Measurements from ENCODE around the gene PPP1R2C.

DNA sequence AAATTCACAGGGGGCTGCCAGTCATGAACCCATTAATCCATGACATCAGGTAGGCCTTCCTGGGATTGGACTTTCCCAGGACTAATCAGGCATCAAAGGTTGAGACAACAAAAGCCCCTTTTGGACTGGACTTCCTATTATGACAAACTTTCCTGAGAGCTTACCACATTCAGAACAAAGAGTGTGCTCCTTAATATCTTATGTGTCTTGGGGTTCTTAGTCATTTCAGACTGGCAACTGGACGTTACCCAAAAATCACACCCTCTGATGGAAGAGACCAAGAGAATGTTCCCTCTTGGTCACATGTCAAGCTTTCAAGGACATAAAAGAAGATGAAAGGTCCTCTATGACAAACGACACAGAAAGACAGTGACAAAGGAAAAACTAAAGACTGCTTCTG, 31.6 kb upstream of the PPP1R2C start:
- TF ChIP-seq ZBTB21 (tag by site-specific recombination; IDR thresholded peaks at IDR 0.05) (no peak), ZNF174 (tag by site-specific recombination; IDR thresholded peaks at IDR 0.05) (no peak), ZNF274 (IDR thresholded peaks at IDR 0.05; ENCODE audit: low read length) (no peak), ZNF274 (tag by site-specific recombination; IDR thresholded peaks at IDR 0.05; ENCODE audit: borderline replicate concordance) (no peak)
- TF ChIP-seq, protein P1, sequence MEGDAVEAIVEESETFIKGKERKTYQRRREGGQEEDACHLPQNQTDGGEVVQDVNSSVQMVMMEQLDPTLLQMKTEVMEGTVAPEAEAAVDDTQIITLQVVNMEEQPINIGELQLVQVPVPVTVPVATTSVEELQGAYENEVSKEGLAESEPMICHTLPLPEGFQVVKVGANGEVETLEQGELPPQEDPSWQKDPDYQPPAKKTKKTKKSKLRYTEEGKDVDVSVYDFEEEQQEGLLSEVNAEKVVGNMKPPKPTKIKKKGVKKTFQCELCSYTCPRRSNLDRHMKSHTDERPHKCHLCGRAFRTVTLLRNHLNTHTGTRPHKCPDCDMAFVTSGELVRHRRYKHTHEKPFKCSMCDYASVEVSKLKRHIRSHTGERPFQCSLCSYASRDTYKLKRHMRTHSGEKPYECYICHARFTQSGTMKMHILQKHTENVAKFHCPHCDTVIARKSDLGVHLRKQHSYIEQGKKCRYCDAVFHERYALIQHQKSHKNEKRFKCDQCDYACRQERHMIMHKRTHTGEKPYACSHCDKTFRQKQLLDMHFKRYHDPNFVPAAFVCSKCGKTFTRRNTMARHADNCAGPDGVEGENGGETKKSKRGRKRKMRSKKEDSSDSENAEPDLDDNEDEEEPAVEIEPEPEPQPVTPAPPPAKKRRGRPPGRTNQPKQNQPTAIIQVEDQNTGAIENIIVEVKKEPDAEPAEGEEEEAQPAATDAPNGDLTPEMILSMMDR (tag by site-specific recombination; IDR thresholded peaks at IDR 0.05): no peak

Data from HEK293 (cell line).